HG02623 (cell line): Measurements from ENCODE around the gene TEDC1.

Source experiments
- ATAC-seq: cut with Tn5 transposase; IDR thresholded peaks from one replicate; pipeline ENCODE4 v1.9.1; 2021; ENCODE audit warnings: moderate library complexity; ENCODE audit not compliant: unreplicated experiment

TEDC1 gene

DNA sequence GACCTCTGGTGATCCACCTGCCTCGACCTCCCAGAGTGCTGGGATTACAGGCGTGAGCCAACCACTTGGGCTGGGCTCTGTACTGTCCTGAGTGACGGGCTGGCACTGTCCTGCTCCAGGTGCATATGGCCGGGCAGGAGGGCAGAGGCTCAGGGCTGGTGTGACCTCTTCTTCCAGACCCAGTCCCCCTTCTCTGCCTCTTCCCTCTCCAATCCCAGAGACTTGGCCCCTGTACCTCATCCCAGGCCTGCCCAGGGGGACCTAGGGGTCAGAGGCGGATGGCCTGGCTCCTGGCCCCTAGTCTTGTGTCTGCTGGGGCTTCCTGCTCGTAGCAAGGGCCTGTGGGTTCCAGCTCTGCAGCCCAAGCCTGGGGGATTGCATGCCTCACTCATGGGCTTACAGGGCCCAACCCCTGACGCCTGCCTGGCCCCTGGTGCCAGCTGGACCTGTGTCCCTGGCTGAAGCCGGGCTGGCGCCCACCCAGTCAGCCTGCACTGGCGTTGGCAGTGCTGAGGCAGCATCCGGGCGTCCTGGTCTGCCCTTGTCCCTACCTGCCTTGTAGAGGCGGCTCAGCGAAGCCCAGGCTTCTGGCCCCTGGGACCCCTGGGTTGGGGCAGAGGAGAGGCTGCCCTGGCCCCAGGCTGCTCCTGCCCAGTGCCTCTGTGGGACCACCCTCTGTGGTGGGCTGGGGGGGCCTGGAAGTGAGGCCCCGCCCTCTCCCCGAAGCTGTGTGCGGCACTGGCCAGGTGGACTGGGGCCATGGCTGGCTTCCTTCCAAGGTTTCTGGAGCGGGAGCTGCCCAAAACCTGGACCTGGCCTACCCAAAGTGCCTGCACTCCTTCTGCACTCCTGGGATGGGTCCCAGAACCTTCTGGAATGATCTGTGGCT is 4.3 kb downstream of the TEDC1 start:
- no peak for ATAC-seq

DNA sequence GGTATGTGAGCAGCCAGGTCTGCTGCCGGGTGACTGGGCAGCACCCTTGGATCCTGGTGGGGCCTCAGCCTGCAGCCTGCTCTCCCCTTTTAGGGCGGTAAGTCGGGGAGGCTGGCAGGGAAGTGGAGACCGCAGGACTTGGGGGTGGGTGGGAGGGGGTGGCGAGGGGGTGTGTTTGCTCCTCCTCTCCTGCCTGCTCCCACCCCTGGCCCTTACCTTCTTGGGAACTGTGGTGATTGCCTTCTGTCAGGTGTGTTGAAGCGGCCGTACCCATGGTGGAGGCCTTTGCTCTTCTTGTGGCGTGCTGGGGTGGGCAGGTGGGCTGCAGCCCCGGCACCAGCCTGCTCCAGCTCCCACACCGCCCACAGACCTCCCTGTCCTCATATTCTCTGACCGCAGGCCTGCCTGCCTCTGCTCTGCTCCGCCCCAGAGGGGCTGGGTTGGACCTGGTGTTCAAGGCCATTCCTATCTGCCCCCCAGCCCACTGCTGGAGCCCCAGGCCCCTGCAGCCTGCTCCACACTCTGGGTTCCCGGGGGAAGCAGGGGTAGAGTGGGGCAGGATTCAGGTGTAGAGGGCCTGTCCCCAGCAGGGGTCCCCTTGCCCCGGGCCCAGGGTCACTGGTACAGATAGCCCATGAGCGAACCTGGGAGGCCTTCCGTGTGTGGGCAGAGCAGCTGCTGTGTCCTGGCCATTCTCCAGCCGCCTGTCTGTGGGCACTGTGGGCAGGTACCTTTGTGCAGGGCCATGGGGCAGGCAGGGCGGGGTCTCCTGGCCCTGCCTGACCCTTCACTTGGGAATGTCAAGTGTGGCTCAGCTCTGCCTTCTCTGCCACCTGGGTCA is 5.2 kb downstream of the TEDC1 start:
- no peak for ATAC-seq

DNA sequence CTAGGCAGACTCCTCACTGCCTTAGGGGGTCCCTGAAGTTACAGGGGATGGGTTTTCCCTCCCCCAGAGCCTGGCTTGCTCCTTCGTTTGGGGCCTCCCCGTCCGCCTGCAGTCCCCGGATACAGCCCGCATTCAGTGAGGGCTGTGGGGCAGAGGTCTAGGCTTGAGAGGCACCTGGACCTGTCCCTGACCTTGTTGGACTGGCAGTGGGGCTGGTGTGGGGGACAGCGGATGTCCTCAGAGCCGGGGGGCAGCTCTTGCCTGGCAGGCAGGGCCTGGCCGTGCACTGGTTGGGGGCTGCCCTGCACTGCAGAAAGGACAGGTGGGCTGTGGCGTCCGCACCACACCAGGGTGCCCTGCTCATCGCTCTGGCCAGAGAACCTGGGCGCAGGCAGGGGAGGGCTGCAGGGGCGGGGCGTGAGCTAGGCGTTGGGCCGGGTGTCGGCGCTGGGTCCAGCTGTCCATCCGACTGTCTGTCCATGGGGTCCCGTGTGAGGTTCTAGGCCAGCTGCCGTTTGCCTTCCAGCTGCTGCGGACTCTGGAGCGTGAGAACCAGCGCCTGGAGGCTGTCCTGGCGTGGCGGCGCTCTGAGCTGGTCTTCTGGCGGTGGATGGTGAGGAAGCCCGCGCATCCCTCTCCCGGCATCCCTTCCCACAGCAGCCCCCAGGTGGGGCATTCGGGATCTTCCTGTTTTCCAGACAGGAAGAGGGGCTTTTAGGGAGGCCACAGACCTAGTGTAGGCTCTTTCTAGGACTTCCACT is 6.0 kb downstream of the TEDC1 start:
- ATAC-seq: no peak

DNA sequence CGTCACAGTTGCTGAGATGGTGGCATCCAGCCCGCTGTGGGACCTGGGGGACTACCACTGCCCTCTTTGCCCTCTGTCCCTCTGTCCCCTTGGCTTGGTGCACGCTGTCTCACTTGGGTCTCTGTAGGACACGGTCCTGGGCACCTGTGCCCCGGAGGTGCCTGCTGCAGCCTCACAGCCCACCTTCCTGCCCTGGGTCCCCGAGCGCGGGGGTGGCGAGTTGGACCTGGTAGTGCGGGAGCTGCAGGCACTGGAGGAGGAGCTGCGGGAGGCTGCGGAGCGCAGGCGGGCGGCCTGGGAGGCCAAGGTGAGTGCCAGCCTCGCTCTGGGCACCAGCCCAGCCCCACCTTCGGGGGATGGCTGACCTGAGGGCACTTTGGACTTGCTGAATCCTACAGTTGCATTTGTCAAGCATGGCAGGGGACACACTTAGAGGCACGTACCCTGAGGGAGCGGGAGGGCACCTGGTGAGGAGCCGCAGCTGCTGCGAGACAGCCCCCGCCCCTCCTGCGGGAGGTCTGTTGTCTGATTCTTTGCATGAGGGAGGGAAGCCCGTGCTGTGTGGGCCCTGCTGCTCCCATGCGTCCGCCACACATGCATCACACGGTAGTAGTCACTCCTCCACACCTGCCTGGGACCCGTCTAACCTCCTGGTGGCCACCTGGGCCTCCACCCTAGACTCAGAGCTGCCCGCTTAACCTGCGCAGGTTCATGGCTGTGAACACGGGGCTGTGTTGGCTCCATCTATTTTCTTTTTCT is 6.8 kb downstream of the TEDC1 start:
- no peak for ATAC-seq

DNA sequence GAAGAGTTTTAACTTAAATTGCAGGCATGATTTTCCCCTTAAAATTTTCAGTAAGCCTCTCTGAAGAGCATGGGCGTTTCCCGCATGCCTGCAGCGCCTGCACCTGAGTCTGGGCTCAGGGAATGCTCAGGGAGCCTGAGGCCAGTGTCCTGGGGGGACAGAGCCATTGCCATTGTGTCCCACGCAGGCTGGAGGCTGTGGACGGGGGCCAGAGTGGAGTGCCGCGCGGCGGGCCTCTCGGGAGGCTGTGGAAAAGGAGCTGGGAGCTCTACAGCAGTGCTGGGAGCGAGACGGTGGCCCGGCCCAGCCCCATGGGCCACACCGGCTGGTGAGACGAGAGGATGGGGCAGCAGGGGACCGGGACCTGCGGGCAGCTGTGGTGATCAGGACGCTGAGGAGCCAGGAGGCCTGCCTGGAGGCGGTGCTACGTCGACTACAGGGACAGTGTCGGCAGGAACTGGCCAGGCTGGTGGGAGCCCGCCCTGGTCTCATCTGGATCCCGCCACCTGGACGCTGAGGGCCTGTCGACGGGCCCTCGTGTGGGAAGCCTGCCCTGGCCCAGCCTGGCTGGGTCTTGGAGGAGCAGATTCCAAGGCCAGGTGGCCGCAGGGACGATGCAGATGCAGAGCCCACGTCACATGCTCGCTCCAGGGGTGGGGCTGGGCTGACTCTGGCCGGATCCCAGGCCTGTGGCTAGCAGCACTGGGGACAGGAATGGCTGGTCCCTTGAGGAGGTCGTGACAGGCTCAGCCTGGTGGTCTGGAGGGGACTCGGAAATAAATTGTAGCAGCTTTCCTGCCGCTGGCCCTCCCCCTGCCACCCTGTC is 7.6 kb downstream of the TEDC1 start:
- no peak for ATAC-seq

DNA sequence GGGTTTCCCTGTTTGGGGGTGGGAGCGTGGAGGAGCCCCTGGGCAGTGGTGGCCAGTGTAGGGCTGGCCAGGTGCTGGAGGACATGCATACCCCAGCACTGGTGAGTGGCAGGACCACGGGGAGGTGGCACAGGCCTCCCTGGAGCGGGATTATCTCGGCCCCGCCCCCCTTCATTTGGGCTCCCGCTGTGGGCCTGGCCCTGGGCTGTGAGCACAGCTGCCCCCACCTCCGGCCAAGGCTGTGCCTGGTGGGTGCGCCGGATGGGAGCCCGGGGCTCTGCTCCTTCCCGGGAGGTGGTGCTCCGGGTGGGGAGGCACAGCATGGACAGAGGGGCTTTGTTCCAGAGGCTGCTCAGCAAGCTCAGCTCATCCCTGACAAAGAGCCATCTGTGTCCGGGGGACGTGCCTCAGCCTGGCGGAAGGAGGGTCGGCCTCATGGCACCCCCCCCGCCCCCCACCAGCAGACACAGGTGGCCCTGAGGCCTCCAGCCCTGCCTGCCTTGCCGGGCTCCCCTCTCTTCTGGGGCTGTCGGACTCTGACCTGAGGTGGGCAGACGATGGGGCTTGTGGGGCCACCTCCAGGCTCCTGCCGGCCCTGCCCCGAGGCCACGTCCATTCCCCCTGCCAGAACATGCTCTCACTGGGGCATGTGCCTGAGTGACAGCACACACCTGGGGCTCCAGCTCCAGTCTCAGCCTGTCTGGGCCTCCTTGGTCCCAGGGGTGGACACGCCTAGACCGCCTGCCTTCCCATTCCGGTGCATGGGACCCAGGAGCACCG is 8.4 kb downstream of the TEDC1 start:
- ATAC-seq: no peak

DNA sequence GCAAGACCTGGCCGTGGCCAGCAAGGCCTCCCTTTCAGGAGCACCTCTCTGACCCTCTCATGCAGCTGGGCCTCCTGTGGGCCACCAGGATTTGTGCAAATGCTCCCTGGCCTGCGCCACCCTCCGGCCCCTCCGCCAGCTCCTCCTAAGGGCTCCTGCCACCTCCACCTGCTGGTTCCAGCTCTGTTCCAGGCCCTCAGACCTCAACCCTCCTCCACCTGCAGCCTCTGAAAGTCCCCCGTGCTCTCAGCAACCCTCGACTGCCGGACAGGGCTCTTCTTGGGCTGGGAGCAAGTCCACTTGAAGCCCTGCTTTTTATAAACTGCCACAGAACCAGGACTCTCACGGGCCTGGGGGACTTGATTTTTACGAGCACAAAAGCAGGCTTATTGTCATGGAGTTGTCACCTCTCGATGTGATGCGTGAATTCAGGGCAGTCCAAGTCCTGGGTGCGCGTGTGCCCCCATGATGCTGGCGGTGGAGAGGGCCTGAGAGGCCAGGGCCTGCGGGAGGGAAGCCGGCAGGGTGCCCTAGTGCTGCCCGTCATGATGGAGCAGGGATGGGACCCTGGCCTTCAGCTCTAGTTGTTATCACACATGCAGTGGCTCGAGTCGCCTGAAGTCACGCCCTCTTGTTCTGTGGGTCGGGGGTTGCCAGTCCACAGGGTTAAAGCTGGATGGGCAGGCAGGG is 9.1 kb downstream of the TEDC1 start:
- ATAC-seq: no peak

DNA sequence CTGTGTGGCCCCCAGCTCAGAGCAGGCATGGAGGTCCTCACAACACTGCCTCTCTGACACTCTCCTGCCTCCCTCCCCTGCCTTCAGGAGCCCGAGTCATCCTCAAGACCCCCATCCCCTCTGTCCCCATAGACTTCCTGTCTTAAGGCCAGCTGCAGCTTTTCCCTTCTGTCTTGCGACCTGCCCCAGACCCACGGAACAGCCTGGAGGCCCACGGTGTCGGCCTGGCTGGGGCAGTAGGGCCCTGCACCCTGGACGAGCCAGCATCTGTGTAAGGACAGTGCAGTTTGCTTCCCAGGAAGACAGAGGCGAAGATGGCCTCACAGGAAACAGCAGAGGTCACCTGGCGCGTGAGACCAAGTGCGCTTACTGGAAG is 9.7 kb downstream of the TEDC1 start:
- ATAC-seq: no peak

DNA sequence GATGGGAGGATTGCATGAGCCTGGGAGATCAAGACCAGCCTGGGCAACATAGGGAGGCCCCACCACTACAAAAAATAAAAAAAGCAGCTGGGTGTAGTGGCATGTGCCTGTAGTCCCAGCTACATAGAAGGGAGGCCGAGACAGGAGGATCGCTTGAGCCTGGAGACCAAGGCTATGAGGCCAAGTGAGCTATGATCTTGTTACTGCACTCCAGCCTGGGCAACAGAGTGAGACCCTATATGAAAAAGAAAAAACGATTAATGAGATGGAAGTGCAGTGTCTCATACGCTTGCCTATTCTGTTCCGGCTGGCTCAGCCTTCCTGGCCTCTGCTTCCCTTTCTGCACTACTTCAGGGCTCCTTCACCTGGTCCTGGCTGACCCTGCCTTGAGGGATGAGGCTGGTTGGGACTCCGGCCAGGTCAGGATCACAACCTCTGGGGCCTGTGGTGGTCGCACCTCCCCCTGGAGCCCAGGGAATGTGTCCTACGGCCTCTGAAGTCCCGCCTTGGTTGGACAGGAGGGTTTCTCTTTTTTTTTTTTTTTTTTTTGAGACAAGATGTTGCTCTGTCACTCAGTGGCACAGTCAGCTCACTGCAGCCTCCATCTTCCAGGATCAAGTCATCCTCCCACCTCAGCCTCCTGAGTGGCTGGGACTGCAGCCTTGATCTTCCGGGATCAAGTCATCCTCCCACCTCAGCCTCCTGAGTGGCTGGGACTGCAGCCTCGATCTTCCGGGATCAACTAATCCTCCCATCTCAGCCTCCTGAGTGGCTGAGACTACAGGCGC is 10.7 kb downstream of the TEDC1 start:
- ATAC-seq: no peak

DNA sequence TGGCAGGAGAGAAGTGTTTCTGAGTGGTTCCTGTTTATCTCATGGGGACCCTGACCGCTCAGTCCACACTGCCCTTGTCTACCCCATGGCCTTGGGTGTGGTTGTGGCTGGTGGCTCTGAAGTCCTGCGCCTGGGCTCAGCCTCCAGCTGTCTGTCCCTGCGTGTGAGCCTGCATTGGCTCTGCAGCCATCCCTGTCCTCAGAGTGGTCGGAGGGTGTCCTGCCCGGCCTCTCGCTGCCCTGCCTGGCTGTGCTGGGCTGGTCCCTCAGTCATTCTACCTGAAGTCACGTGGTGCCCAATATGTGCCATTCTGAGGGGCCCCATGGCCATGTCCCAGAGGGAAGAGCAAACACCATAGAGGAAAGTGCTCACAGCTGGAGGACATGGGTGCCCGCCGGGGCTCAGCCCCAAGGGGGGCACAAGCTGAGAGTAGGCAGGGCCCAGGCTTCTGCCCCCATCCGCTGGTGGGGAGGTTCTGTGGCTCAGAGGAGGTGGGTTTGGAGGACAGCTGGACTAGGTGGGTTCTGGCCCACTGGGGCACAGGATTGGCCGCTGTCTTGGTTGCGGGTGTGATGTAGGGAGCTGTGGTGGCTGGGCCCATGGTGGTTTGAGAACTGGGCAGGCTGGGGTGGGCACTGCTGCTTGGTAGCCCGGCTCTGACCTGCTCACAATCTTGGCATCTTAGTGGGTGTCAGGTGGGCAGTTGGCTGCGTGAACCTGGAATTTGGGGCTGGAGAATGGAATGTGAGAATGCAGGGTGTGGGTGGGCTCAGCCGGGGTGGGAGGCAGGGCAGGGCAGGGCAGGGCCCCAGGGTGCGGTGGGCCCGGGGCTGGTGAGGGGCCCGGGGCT is 11.6 kb downstream of the TEDC1 start:
- no peak for ATAC-seq

DNA sequence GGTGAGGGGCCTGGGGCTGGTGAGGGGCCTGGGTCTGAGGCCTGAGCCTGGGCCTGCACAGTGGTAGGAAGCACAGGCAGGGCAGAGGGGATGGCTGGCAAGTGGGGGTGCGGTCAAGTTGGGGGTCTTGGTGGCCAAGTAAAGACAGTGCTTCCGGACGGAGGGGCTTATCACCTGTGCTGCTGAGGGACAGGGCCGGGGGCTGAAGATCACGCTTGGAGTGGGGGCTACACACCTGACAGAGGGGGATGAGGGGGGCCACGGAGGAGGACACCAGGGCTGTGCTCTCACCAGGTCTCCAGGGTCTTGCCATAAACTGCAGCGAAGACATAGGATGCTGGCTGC is 12.2 kb downstream of the TEDC1 start:
- no peak for ATAC-seq

DNA sequence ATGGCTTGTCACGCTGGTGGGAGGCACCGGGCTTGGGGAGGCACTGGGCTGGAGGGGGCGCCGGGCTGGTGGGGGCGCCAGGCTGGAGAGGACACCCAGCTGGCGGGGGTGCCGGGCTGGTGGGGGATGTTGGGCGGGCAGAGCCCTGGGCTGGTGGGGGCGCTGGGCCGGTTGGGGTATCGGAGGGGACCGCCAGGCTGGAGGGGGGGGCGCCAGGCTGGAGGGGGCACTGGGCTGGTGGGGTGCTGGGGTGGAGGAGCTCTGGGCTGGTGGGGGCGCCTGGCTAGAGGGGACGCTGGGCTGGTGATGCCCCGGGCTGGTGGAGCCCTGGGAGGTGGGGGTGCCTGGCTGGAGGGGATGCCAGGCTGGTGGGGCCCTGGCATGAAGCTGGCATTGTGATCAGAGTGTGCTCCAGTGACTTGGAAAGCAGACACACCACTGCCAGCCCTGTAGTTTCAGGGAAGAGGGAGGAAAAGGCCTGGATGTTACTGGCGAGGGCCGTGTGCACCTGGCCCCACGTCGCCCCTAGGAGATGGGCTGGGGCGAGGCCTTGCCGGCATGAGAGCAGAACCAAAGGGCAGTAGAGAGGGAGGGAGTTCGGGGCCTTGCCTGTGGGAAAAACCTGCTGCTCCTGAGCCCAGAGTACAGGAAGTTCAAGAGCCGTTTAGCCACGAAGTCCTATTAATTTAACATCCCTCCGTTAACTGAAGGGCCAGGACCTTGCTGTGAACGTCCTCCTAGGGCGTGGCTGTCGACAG is 13.1 kb downstream of the TEDC1 start:
- no peak for ATAC-seq

DNA sequence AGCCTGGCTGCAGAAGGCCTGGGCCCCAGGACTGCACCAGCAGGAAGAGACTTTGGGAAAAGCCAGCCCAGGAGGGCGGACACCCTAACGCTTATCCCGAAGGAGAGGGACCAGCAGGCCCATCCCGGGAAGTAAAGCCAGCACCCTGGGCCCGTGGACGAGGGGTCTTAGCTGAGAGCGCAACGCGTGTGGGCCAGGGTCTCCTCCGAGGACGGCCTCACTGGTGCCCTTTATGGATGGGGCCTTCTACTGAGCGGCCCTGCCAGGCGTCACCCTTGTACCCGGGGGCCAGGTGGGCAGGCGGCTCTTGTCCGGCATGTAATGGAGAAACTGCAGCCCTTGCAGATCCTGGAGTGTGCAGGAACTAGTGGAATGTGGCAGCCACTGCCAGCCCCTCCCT is 14.1 kb downstream of the TEDC1 start:
- no peak for ATAC-seq

DNA sequence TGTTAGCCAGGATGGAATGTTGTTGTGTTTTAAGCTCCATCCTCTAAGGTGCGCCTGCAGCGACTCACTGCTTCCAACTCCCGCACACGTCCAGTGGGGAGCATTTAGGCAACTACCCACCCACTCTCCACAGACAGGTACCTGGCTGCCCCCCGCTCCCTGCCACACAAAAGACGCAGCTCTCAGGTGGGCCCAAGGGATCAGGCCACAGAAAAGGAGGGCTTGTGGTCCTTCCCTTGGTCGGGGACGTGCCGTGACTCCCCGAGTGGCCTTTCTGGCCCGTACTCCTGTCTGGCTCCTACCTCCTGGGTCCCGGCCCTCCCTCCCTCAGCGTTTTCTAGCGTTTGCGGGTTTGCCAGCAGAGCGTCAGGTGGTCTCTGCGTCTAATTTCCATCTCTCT is 16.2 kb downstream of the TEDC1 start:
- ATAC-seq: no peak

DNA sequence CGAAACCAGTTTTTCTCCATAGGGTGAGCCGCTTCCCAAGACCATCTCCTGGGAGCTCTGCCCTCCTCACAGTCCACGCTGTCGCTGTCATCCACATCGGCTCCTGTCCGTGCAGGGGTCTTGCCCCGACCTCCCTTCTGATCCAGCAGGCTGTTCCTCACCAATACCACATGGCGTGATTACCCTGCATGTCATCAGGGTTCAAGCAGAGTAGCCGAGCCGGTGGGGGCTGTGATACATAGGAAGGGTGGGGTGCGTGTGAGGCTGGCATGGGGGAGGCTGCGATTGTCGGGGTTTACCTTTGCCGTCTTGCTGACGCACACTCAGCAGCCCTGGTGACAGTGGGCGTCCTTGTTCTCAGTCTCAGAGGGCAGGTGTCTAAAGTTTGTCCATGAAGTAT is 17.0 kb downstream of the TEDC1 start:
- ATAC-seq: no peak

DNA sequence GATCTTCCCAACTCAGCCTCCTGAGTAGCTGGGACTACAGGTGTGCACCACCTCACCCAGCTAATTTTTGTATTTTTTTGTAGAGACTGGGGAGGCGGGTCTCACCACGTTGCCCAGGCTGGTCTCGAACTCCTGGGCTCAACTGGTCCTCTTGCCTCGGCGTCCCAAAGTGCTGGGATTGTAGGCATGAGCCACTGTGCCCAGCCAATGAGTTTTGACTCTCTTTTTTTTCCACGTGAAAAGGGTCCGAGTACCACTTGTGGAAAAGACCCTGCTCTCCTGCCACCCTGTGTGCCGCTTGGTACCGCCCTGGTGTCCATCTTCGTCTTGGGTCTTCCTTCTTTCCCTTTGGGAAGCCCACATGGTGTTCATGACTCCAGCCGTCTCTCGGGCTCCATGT is 17.6 kb downstream of the TEDC1 start:
- no peak for ATAC-seq
